ENCODE data around the gene MYOM1.

The MYOM1 gene

DNA sequence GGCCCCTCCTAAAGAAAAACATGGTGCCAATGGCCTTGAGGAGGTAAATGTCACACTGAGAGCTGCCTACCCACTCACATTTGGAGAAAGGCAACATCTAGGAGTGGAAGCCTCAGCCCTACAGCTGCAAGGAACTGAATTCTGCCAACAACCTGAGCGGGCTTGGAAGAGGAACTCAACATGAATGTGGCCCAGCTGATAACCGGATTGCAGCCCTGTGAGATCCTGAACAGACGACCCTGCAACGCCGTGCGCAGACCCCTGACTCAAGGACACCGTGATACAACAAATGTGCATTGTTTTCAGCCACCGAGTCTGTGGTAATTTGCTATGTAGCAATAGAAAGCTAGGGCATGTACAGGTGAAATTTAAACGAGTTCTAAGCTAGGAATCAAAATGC, 99.4 kb downstream of the MYOM1 start:
- DNase-seq (ENCODE audit: extremely low read depth, insufficient read length), result no peak
- no peak overlapping the region for H3K4me3 ChIP-seq (replicated peaks; ENCODE audit: low read depth, low read length)

DNA sequence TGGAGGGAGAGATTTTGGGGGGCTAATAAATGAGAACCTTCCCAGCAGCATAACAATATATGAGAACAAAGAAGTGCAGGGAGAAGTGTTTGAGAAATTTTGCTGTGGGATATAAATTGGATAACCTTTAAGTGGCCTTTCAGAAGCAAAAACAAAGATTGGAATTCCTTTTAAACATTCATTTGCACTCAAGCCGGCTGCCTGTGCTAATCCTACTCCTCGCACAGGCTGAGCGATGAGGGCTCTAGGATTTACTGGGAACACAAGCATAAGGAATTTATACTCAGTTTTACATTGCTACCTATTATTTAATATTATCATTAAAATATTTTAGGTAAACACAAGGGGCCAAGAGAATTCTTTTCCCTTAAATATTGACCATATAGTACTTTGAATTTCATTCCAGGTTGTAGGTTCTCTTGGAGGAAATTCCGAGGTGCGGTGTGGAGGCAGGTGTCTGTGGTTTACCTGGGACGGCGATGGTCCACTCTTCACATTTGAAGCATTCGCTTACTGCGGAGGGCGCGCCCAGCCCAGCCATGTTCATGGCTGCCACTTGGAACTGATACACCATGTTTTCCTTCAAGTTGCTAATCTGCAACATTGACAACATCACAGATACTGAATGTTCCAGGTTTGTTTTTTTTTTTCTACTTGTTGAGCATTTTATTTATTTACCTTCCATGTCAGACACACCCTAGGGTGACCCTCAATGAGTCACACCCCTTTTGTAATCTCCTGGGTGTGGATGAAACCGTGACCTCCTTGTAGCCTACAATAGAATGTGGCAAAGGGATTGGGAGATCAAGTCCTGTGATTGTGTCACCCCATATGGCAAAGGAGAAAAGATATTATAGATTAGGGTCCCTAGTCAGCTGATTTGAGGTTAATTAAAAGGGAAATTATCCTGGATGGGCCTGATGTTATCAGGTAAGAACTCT, 100.1 kb downstream of the MYOM1 start:
- DNase-seq (ENCODE audit: extremely low read depth, insufficient read length), result no peak
- H3K27me3 ChIP-seq (replicated peaks; ENCODE audit: control insufficient read depth, insufficient read depth, low read length), result no peaks in the 10 kb centered on the region
- TF ChIP-seq, protein P1, sequence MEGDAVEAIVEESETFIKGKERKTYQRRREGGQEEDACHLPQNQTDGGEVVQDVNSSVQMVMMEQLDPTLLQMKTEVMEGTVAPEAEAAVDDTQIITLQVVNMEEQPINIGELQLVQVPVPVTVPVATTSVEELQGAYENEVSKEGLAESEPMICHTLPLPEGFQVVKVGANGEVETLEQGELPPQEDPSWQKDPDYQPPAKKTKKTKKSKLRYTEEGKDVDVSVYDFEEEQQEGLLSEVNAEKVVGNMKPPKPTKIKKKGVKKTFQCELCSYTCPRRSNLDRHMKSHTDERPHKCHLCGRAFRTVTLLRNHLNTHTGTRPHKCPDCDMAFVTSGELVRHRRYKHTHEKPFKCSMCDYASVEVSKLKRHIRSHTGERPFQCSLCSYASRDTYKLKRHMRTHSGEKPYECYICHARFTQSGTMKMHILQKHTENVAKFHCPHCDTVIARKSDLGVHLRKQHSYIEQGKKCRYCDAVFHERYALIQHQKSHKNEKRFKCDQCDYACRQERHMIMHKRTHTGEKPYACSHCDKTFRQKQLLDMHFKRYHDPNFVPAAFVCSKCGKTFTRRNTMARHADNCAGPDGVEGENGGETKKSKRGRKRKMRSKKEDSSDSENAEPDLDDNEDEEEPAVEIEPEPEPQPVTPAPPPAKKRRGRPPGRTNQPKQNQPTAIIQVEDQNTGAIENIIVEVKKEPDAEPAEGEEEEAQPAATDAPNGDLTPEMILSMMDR (IDR thresholded peaks at IDR 0.05; ENCODE audit: insufficient read depth, low read length, poor library complexity, severe bottlenecking), result no peak
- no peaks in the 10 kb centered on the region for H3K36me3 ChIP-seq (ENCODE audit: control insufficient read depth, insufficient read depth, low read length)
- no peak overlapping the region for H3K4me3 ChIP-seq (replicated peaks; ENCODE audit: low read depth, low read length)

More for the DNA sequence above, 99.4 kb downstream of the MYOM1 start:
- TF ChIP-seq, protein P1 (IDR thresholded peaks at IDR 0.05; ENCODE audit: insufficient read depth, low read length, poor library complexity, severe bottlenecking), result no peak
- H3K36me3 ChIP-seq (ENCODE audit: control insufficient read depth, insufficient read depth, low read length), result no peaks in the 10 kb centered on the region
- no peaks in the 10 kb centered on the region for H3K27me3 ChIP-seq (replicated peaks; ENCODE audit: control insufficient read depth, insufficient read depth, low read length)

DNA sequence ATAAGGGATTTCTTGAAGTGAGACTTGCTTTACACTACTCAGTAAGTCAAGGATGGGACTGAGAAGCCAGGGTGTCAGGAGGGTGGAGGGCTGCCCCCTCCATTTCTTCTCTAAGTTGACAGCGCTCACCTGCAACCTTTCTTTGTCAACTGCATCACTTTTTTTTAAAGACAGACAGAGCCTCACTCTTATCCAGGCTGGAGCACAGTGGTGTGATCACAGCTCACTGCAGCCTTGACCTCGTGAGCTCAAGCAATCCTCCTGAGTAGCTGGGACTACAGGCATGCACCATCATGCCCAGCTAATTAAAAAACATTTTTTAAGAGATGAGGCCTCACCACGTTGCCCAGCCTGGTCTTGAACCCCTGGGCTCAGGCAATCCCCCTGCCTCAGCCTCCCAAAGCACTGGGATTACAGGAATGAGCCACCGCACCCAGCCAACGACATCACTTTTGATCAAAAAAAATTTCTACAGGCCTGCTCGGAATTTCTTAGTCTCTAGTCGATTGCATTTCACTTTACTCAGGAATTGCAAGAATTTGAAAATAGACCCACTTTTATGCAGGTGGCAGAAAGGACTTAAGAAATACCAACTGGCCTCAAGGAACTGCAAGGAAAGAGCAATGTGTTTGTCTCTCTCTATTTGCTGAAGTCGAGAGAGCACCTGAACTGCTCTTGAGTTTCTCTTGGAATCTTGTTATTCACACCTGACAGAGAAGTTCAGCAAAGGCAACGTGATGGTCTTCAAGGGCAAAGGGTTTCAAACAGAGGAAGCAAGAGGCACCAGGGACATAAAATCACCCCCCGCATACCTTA, 101.4 kb downstream of the MYOM1 start:
- H3K4me3 ChIP-seq (replicated peaks; ENCODE audit: low read depth, low read length), result no peak overlapping the region
- no peaks in the 10 kb centered on the region for H3K36me3 ChIP-seq (ENCODE audit: control insufficient read depth, insufficient read depth, low read length)
- DNase-seq (ENCODE audit: extremely low read depth, insufficient read length), result no peak
- H3K27me3 ChIP-seq (replicated peaks; ENCODE audit: control insufficient read depth, insufficient read depth, low read length), result no peaks in the 10 kb centered on the region
- TF ChIP-seq, protein P1 (IDR thresholded peaks at IDR 0.05; ENCODE audit: insufficient read depth, low read length, poor library complexity, severe bottlenecking), result no peak

DNA sequence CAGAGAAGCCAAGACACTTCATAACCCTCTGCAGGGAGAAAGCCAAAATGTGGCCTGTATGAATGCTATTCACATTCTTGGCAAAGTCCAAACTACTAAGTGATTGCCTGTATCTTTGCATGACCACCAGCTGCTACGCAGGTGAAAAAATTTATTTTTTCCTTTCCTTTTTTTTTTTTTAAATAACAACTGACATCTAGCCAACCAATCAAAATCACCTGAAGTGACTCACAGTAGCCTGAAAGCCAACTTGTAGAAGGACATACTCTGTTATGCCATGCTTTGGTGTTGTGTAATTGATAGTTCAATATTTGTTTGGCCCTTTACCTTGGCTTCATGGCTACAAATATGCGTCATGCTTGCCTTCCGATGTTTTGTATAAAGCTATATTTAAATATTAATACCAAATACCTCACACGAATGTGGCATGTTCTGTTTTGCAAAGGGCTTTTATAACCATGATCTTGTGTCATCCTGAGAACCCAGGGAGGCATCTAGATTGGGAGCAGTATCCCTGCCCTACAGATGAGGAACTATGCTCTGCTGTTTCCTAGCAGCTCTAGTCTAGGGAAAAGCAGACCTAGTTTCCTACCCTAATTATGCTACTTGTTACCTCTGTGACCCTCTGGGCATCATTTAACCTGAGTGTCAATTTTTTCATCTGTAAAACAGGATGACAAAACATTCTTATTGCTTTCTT, 102.1 kb downstream of the MYOM1 start:
- DNase-seq (ENCODE audit: extremely low read depth, insufficient read length), result no peak
- Histone ChIP-seq H3K36me3 (ENCODE audit: control insufficient read depth, insufficient read depth, low read length) (no peaks in the 10 kb centered on the region), H3K4me3 (replicated peaks; ENCODE audit: low read depth, low read length) (no peak overlapping the region), H3K27me3 (replicated peaks; ENCODE audit: control insufficient read depth, insufficient read depth, low read length) (no peaks in the 10 kb centered on the region)
- TF ChIP-seq, protein P1 (IDR thresholded peaks at IDR 0.05; ENCODE audit: insufficient read depth, low read length, poor library complexity, severe bottlenecking), result no peak

DNA sequence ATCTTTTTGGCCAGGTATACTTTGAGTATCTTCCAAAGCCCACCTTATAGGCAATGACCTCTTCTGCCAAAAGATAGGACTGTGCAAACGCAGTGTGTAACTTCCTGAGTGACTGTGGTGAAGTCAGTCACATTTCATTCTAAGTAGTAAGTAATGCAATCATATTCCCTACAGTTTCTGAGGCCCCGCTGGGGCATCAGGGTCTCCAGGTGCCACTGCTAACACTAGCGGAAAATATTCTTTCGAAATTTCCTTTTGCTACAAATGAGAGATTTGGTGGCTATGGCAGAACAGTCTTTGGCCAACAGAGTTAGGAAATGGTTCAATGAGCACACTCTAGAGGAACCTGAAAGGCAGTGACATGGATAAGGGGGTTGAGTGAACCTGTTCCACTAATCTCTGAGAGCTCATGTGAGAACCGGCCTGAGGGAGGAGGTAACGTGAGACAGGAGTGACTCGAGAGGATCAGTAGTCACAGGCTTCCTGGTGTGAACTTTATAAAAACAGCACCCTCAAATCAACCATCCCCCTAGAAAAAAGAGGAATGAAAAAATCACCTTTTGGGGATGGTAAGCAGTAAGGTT, 104.2 kb downstream of the MYOM1 start:
- Histone ChIP-seq H3K36me3 (ENCODE audit: control insufficient read depth, insufficient read depth, low read length) (no peaks in the 10 kb centered on the region), H3K27me3 (replicated peaks; ENCODE audit: control insufficient read depth, insufficient read depth, low read length) (no peaks in the 10 kb centered on the region), H3K4me3 (replicated peaks; ENCODE audit: low read depth, low read length) (no peak overlapping the region)
- TF ChIP-seq, protein P1 (IDR thresholded peaks at IDR 0.05; ENCODE audit: insufficient read depth, low read length, poor library complexity, severe bottlenecking), result no peak
- DNase-seq (ENCODE audit: extremely low read depth, insufficient read length), result no peak
